HPDE6-E6E7 (cell line): ENCODE measurements around the gene TPTE.
"Not testable (repeated sequence)": the region's sequence is repeated elsewhere in the genome, so short reads cannot be mapped to it uniquely, and the experiment has no call there.

Source experiments
- DNase-seq: peaks from one replicate; pipeline ENCODE4 v3.0.0; 2011; ENCODE audit warnings: missing footprints; ENCODE audit errors: extremely low spot score

The TPTE gene

GRCh38 chr21:10521091-10521598 lies at the start of gene TPTE:
TPTE (plus strand) TSS chr21:10521583; CDS start chr21:10538724, 17,141 bp downstream.
- DNase-seq = no peak

GRCh38 chr21:10471999-10472398 lies 49.4 kb upstream of the TPTE start:
- not testable (repeated sequence) for DNase-seq

- not testable (repeated sequence) for DNase-seq
These were observed 43.6 kb upstream of the TPTE start for GRCh38 chr21:10477794-10478193.

- DNase-seq = not testable (repeated sequence)
These were observed 41.5 kb upstream of the TPTE start for GRCh38 chr21:10479875-10480274.

- DNase-seq = not testable (repeated sequence)
These were observed 36.5 kb upstream of the TPTE start for GRCh38 chr21:10484864-10485263.

- DNase-seq = not testable (repeated sequence)
These were observed 30.9 kb upstream of the TPTE start for GRCh38 chr21:10490453-10490852.

GRCh38 chr21:10511116-10511515 lies 10.3 kb upstream of the TPTE start:
- DNase-seq = no peak

GRCh38 chr21:10516889-10517288 lies 4.5 kb upstream of the TPTE start:
- not testable (repeated sequence) for DNase-seq

- DNase-seq = not testable (repeated sequence)
These were observed 3.5 kb upstream of the TPTE start for GRCh38 chr21:10517904-10518303.

GRCh38 chr21:10521835-10522500 lies 585 bp downstream of the TPTE start:
- not testable (repeated sequence) for DNase-seq

- no peak for DNase-seq
These were observed 18.6 kb downstream of the TPTE start for GRCh38 chr21:10539956-10540355.

GRCh38 chr21:10544376-10544775 lies 23.0 kb downstream of the TPTE start:
- DNase-seq = not testable (repeated sequence)

- not testable (repeated sequence) for DNase-seq
These were observed 26.5 kb downstream of the TPTE start for GRCh38 chr21:10547868-10548267.

- not testable (repeated sequence) for DNase-seq
These were observed 27.1 kb downstream of the TPTE start for GRCh38 chr21:10548331-10548954.

GRCh38 chr21:10570803-10571202 lies 49.4 kb downstream of the TPTE start:
- not testable (repeated sequence) for DNase-seq

GRCh38 chr21:10574531-10575310 lies 53.3 kb downstream of the TPTE start:
- not testable (repeated sequence) for DNase-seq

GRCh38 chr21:10575311-10575667 lies 53.9 kb downstream of the TPTE start:
- no peak for DNase-seq

- not testable (repeated sequence) for DNase-seq
These were observed 57.5 kb downstream of the TPTE start for GRCh38 chr21:10578910-10579309.

GRCh38 chr21:10589115-10589514 lies 67.7 kb downstream of the TPTE start:
- DNase-seq = not testable (repeated sequence)

- DNase-seq = not testable (repeated sequence)
These were observed 85.7 kb downstream of the TPTE start for GRCh38 chr21:10607074-10607473.

GRCh38 chr21:10614285-10614684 lies 92.9 kb downstream of the TPTE start:
- DNase-seq = not testable (repeated sequence)

- not testable (repeated sequence) for DNase-seq
These were observed 94.7 kb downstream of the TPTE start for GRCh38 chr21:10616061-10616460.
